Panc1 (cell line): ENCODE results near the gene HLA-DOA. TPM values are rescaled to one million over a fixed set of nuclear protein-coding genes. Genes with fewer than 3 reads are reported as not detected.

Source experiments
- ATAC-seq: fragments of 200-7000 bp; cut with Tn5 transposase; 2 replicates; pipeline ENCODE4 v1.9.1; 2020; ENCODE audit warnings: mild to moderate bottlenecking, moderate library complexity
- BruUV-seq: library from RNA; stranded (reverse); fragments of 400-500 nt; replicated peaks from 2 replicates; lab custom pipeline; 2021; lab: Mats Ljungman, UMichigan
- CTCF ChIA-PET: fragments of 300-600 bp; sonication (Branson Sonifier 250); formaldehyde crosslinking; loops from one replicate; lab custom pipeline; 2022; ENCODE audit warnings: antibody characterized with exemption; lab: Charles Lee
- POLR2A ChIA-PET: fragments of 300-600 bp; sonication (Branson Sonifier 250); formaldehyde crosslinking; loops from one replicate; lab custom pipeline; 2022; ENCODE audit warnings: antibody characterized with exemption; lab: Charles Lee
- DNase-seq: peaks from one replicate; pipeline ENCODE4 v3.0.0-alpha.2; 2010; ENCODE audit warnings: low read depth, low spot score
- H3K27ac ChIP-seq: 2 replicates; pipeline ENCODE4 v1.5.1; 2011; ENCODE audit warnings: mild to moderate bottlenecking, low read length, inconsistent platforms
- H3K27me3 ChIP-seq: fragments of 200-500 bp; sonication (Bioruptor generic); 2 replicates; pipeline ENCODE4 v1.6.0; 2014; ENCODE audit warnings: low read length, inconsistent platforms; ENCODE audit not compliant: control insufficient read depth, insufficient read depth
- H3K36me3 ChIP-seq: fragments of 200-500 bp; sonication (Bioruptor generic); 2 replicates; pipeline ENCODE4 v1.5.1; 2014; ENCODE audit warnings: inconsistent platforms, mild to moderate bottlenecking, low read length, moderate library complexity; ENCODE audit not compliant: control insufficient read depth, insufficient read depth
- H3K4me1 ChIP-seq: 2 replicates; pipeline ENCODE4 v1.5.1; 2011; ENCODE audit warnings: inconsistent platforms, mild to moderate bottlenecking, low read length, moderate library complexity; ENCODE audit not compliant: control insufficient read depth, insufficient read depth
- H3K4me3 ChIP-seq, 2 experiments: 2 replicates each; pipeline ENCODE4 v1.5.1; 2011 to 2012; ENCODE audit warnings: low read depth in 2 of 2, low read length in 2 of 2, mild to moderate bottlenecking in 2 of 2, inconsistent platforms in 1 of 2, moderate library complexity in 1 of 2
- H3K9me3 ChIP-seq: fragments of 200-500 bp; sonication (Bioruptor generic); 2 replicates; pipeline ENCODE4 v1.5.1; 2014; ENCODE audit warnings: low read depth, mild to moderate bottlenecking, inconsistent platforms, low read length, moderate library complexity; ENCODE audit not compliant: control insufficient read depth, insufficient read depth
- CTCF ChIP-seq: fragments of 450-650 bp; IDR thresholded peaks from 2 replicates; pipeline ENCODE4 v1.5.1; 2017; ENCODE audit warnings: mild to moderate bottlenecking
- POLR2AphosphoS5 ChIP-seq: IDR thresholded peaks from 2 replicates; pipeline ENCODE4 v1.6.1; 2012; ENCODE audit warnings: mild to moderate bottlenecking, low read depth, low read length, moderate library complexity
- SIN3A ChIP-seq: IDR thresholded peaks from 2 replicates; pipeline ENCODE4 v1.6.1; 2012; ENCODE audit warnings: low read depth, mild to moderate bottlenecking, low read length, moderate library complexity, borderline replicate concordance; ENCODE audit not compliant: insufficient read depth
- TCF7L2 ChIP-seq: IDR thresholded peaks from 2 replicates; pipeline ENCODE4 v1.6.1; 2011; ENCODE audit warnings: mild to moderate bottlenecking, low read depth, low read length, inconsistent platforms
- in situ Hi-C: cut with HindIII; loops from 2 replicates; pipeline ENCODE4 v1.10.0; 2016; ENCODE audit warnings: low sequenced_read_pairs, low pct_unique_long_range_greater_than_20kb
- intact Hi-C: fragments of 100-400 bp; cut with micrococcal nuclease; formaldehyde crosslinking; loops from one replicate; pipeline ENCODE4 v1.10.0; 2022; ENCODE audit not compliant: unreplicated experiment
- total RNA-seq: library from RNA; stranded (reverse); gene quantifications from one replicate; pipeline ENCODE4 v1.2.1, GENCODE V29; 2021; ENCODE audit not compliant: unreplicated experiment
- TF ChIP-seq, protein P1 (sequence below), 2 experiments: IDR thresholded peaks; 2 replicates each; pipeline ENCODE4 v1.6.1; 2011 to 2012; ENCODE audit warnings: low read depth in 2 of 2, control low read depth in 1 of 2, low read length in 1 of 2, mild to moderate bottlenecking in 1 of 2, moderate library complexity in 1 of 2; ENCODE audit not compliant: insufficient read depth in 1 of 2

Gene HLA-DOA
- total RNA-seq, 1 experiment from 2014 or later: 0.08 TPM

GRCh38 chr6:33034554-33034953, 25.2 kb upstream of the HLA-DOA start:
- TF ChIP-seq, protein P1, sequence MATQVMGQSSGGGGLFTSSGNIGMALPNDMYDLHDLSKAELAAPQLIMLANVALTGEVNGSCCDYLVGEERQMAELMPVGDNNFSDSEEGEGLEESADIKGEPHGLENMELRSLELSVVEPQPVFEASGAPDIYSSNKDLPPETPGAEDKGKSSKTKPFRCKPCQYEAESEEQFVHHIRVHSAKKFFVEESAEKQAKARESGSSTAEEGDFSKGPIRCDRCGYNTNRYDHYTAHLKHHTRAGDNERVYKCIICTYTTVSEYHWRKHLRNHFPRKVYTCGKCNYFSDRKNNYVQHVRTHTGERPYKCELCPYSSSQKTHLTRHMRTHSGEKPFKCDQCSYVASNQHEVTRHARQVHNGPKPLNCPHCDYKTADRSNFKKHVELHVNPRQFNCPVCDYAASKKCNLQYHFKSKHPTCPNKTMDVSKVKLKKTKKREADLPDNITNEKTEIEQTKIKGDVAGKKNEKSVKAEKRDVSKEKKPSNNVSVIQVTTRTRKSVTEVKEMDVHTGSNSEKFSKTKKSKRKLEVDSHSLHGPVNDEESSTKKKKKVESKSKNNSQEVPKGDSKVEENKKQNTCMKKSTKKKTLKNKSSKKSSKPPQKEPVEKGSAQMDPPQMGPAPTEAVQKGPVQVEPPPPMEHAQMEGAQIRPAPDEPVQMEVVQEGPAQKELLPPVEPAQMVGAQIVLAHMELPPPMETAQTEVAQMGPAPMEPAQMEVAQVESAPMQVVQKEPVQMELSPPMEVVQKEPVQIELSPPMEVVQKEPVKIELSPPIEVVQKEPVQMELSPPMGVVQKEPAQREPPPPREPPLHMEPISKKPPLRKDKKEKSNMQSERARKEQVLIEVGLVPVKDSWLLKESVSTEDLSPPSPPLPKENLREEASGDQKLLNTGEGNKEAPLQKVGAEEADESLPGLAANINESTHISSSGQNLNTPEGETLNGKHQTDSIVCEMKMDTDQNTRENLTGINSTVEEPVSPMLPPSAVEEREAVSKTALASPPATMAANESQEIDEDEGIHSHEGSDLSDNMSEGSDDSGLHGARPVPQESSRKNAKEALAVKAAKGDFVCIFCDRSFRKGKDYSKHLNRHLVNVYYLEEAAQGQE (IDR thresholded peaks at IDR 0.05; ENCODE audit: insufficient read depth in 1 of 2, low read depth in 2 of 2, low read length in 1 of 2): no peak
- TF ChIP-seq SIN3A (no peak), TCF7L2 (no peak), POLR2AphosphoS5 (no peak), CTCF (no peak)

DNA sequence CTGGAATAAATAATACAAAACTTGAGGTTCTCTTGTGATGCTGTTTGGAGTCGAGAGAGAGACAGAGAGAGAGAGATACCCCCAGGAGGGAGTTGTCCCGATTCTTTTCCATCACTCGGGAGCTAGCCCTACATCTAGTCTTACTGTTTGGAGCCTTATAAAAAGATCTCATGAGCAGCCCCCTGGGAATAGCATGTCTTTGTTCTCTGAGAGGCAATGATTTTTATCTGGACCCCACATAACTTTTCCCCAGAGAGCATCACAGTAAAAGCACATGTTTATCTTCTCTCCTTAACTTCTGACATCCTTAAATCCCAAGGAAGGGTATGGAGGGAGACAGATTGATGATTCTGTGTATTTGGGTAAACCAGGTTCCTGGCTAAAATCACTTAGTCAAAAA, 20.9 kb upstream of the HLA-DOA start:
- intact Hi-C loops: no loop called here
- Histone ChIP-seq H3K27me3 (peaks cover 30% of the 10 kb centered on the region), H3K9me3 (no peaks in the 10 kb centered on the region), H3K27ac (no peak overlapping the region), H3K36me3 (no peaks in the 10 kb centered on the region), H3K4me3 (no peak overlapping the region), H3K4me1 (no peaks in the 10 kb centered on the region)
- no TSS peak for BruUV-seq
- POLR2A ChIA-PET: no interaction called here
- no peak for TF ChIP-seq TCF7L2
- TF ChIP-seq, protein P1 (IDR thresholded peaks at IDR 0.05; ENCODE audit: insufficient read depth in 1 of 2, low read depth in 2 of 2, low read length in 1 of 2): no peak
- TF ChIP-seq CTCF: no peak
- no peak for TF ChIP-seq SIN3A
- TF ChIP-seq POLR2AphosphoS5: no peak
- DNase-seq: no peak
- CTCF ChIA-PET: no interaction called here
- no peak for ATAC-seq
- in situ Hi-C loops: no loop called here

More at GRCh38 chr6:33034554-33034953, 25.2 kb upstream of the HLA-DOA start:
- peaks cover 27% of the 10 kb centered on the region for H3K27me3 ChIP-seq
- in situ Hi-C loops (no loop called here), intact Hi-C loops (no loop called here)
- ChIA-PET POLR2A (no interaction called here), CTCF (no interaction called here)
- ATAC-seq (no peak), DNase-seq (no peak)
- H3K27ac ChIP-seq: no peak overlapping the region
- no TSS peak for BruUV-seq
- H3K4me1 ChIP-seq: no peaks in the 10 kb centered on the region
- H3K9me3 ChIP-seq: no peaks in the 10 kb centered on the region
- H3K36me3 ChIP-seq: no peaks in the 10 kb centered on the region
- no peak overlapping the region for H3K4me3 ChIP-seq
